Endothelial cell of umbilical vein (primary cell): ENCODE results near the gene EIF5AL1. TPM values are rescaled to one million over a fixed set of nuclear protein-coding genes. Genes with fewer than 3 reads are reported as not detected.

Experiments used
- BruUV-seq: library from RNA; stranded (reverse); fragments of 400-500 nt; replicated peaks from 2 replicates; lab custom pipeline; 2021; lab: Mats Ljungman, UMichigan
- CTCF ChIA-PET: fragments of 300-600, 350-600 bp; sonication (Branson Sonifier 250); formaldehyde crosslinking; loops from one replicate; lab custom pipeline; 2021; ENCODE audit warnings: antibody characterized with exemption, inconsistent platforms; lab: Charles Lee
- POLR2A ChIA-PET: fragments of 300-600, 350-600 bp; sonication (Branson Sonifier 250); formaldehyde crosslinking; loops from one replicate; lab custom pipeline; 2021; ENCODE audit warnings: antibody characterized with exemption, inconsistent platforms; lab: Charles Lee
- DNase-seq: peaks from one replicate; pipeline ENCODE4 v3.0.0-alpha.2; 2011; ENCODE audit warnings: low read depth, low spot score
- FAIRE-seq: peaks from 2 replicates; lab custom pipeline; 2011; peaks lifted over from hg19 to GRCh38; lab: Jason Lieb, UNC
- H2AFZ ChIP-seq: 2 replicates; pipeline ENCODE4 v1.6.0; 2012; ENCODE audit warnings: low read depth, low read length, control low read depth, inconsistent platforms
- H3K27ac ChIP-seq: 2 replicates; pipeline ENCODE4 v1.5.1; 2011; ENCODE audit warnings: low read depth, mild to moderate bottlenecking, control low read depth, low read length, moderate library complexity; ENCODE audit not compliant: insufficient read depth
- H3K27me3 ChIP-seq, 2 experiments: 2 replicates each; pipeline versions ENCODE4 v1.6.0 to v1.6.1; 2011; ENCODE audit warnings: low read length in 2 of 2, mixed read lengths in 1 of 2; ENCODE audit not compliant: control insufficient read depth in 2 of 2, insufficient read depth in 2 of 2
- H3K36me3 ChIP-seq, 2 experiments: 2 replicates in 1 of 2; 3 replicates in 1 of 2; pipeline ENCODE4 v1.5.1; 2011; ENCODE audit warnings: low read length in 2 of 2, mild to moderate bottlenecking in 1 of 2, moderate library complexity in 1 of 2; ENCODE audit not compliant: control insufficient read depth in 2 of 2, insufficient read depth in 2 of 2; ENCODE audit errors: extremely low read depth in 1 of 2
- H3K4me1 ChIP-seq: 3 replicates; pipeline ENCODE4 v1.5.1; 2011; ENCODE audit warnings: mild to moderate bottlenecking, low read length; ENCODE audit not compliant: control insufficient read depth, insufficient read depth; ENCODE audit errors: extremely low read depth
- H3K4me2 ChIP-seq: 2 replicates; pipeline ENCODE4 v1.6.1; 2011; ENCODE audit warnings: low read length, control low read depth, mixed read lengths; ENCODE audit not compliant: insufficient read depth
- H3K4me3 ChIP-seq, 3 experiments: fragments of 200-600 bp in 1 of 3; sonication (generic), shearing (Covaris generic) in 1 of 3; replicated peaks in 1 of 3; 2 replicates each; pipeline ENCODE4 v1.5.1; 2011 to 2016; ENCODE audit warnings: control low read depth in 3 of 3, low read length in 3 of 3, mild to moderate bottlenecking in 2 of 3, inconsistent platforms in 1 of 3, low read depth in 1 of 3, moderate library complexity in 1 of 3; ENCODE audit not compliant: insufficient read depth in 1 of 3
- H3K79me2 ChIP-seq: 2 replicates; pipeline ENCODE4 v1.6.0; 2012; ENCODE audit warnings: low read length, inconsistent platforms; ENCODE audit not compliant: control insufficient read depth, insufficient read depth
- H3K9ac ChIP-seq: replicated peaks from 2 replicates; pipeline ENCODE3; 2011; ENCODE audit warnings: low read length, control low read depth; ENCODE audit not compliant: insufficient read depth; ENCODE audit errors: extremely low read depth
- H3K9me1 ChIP-seq: replicated peaks from 3 replicates; pipeline ENCODE4 v1.6.0; 2011; ENCODE audit warnings: mild to moderate bottlenecking, low read length; ENCODE audit not compliant: control insufficient read depth, insufficient read depth; ENCODE audit errors: extremely low read depth
- H3K9me3 ChIP-seq: replicated peaks from 2 replicates; pipeline ENCODE4 v1.5.1; 2012; ENCODE audit warnings: low read length, inconsistent platforms; ENCODE audit not compliant: control insufficient read depth, insufficient read depth
- H4K20me1 ChIP-seq: replicated peaks from 2 replicates; pipeline ENCODE3; 2011; ENCODE audit warnings: mild to moderate bottlenecking, low read length; ENCODE audit not compliant: control insufficient read depth, insufficient read depth; ENCODE audit errors: extremely low read depth
- CTCF ChIP-seq, 2 donors: IDR thresholded peaks; 1 replicate in 1 of 2; 2 replicates in 1 of 2; pipeline ENCODE4 v1.5.1; 2011; ENCODE audit warnings: low read length in 2 of 2, mild to moderate bottlenecking in 2 of 2, moderate library complexity in 2 of 2, control low read depth in 1 of 2, inconsistent platforms in 1 of 2, low read depth in 1 of 2; ENCODE audit not compliant: insufficient read depth in 1 of 2; ENCODE audit errors: extremely low read depth in 1 of 2
- EZH2 ChIP-seq: IDR thresholded peaks from 2 replicates; pipeline ENCODE4 v1.6.1; 2012; ENCODE audit warnings: borderline replicate concordance, low read depth, mild to moderate bottlenecking, moderate library complexity, low read length, inconsistent platforms; ENCODE audit not compliant: severe bottlenecking
- FOS ChIP-seq: IDR thresholded peaks from 2 replicates; pipeline ENCODE4 v1.6.1; 2011; ENCODE audit warnings: mild to moderate bottlenecking, low read length, moderate library complexity, borderline replicate concordance; ENCODE audit not compliant: insufficient read depth
- GATA2 ChIP-seq: IDR thresholded peaks from 2 replicates; pipeline ENCODE4 v1.7.0; 2011; ENCODE audit warnings: low read depth, mild to moderate bottlenecking, moderate library complexity, mixed read lengths, low read length; ENCODE audit not compliant: insufficient read length, insufficient read depth
- JUN ChIP-seq: IDR thresholded peaks from 2 replicates; pipeline ENCODE4 v1.6.1; 2011; ENCODE audit warnings: borderline replicate concordance, low read depth; ENCODE audit not compliant: insufficient read length, insufficient read depth
- MAX ChIP-seq: IDR thresholded peaks from 2 replicates; pipeline ENCODE4 v1.6.1; 2011; ENCODE audit not compliant: insufficient read depth, insufficient read length
- MYC ChIP-seq: IDR thresholded peaks from one replicate; pipeline ENCODE4 v1.6.1; 2011; ENCODE audit warnings: mild to moderate bottlenecking, low read depth, low read length
- POLR2A ChIP-seq: IDR thresholded peaks from 2 replicates; pipeline ENCODE4 v1.6.1; 2012; ENCODE audit warnings: low read depth, mild to moderate bottlenecking, control low read depth, low read length
- POLR2AphosphoS5 ChIP-seq: IDR thresholded peaks from 2 replicates; pipeline ENCODE4 v1.6.1; 2012; ENCODE audit warnings: low read depth, mild to moderate bottlenecking, control low read depth, low read length, moderate library complexity; ENCODE audit not compliant: insufficient read depth
- dilution Hi-C: fragments of 300-500 bp; cut with MboI; formaldehyde crosslinking; loops from one replicate; pipeline ENCODE4 v1.15.0; 2019; ENCODE audit warnings: low sequenced_read_pairs; ENCODE audit not compliant: extremely low pct_ligation_motif_present
- intact Hi-C: fragments of 100-400 bp; cut with micrococcal nuclease; formaldehyde crosslinking; loops from one replicate; pipeline ENCODE4 v1.10.0; 2022
- polyA plus RNA-seq, 4 experiments: library from polyadenylated mRNA; depleted of rRNA in 3 of 4; stranded (reverse) in 3 of 4; unstranded in 1 of 4; fragments of >200 nt; gene quantifications; 2 replicates each; pipeline versions ENCODE4 v1.2.1 to v1.2.3, GENCODE V29; 2011 to 2012; ENCODE audit warnings: missing spikeins in 1 of 4
- total RNA-seq: library from RNA; stranded (reverse); gene quantifications from 2 replicates; pipeline ENCODE4 v1.2.3, GENCODE V29; 2021

The EIF5AL1 gene
- total and polyA plus RNA-seq, 2 donors (not counting 3 experiments of a cell fraction or from before 2014, with no cell fraction given): 0.29 to 1.0 TPM

- BruUV-seq: no TSS peak
- FAIRE-seq (no peak), DNase-seq (no peak)
- dilution Hi-C loops: no loop called here
- no peaks in the 10 kb centered on the region for H3K4me1 ChIP-seq
- no peak overlapping the region for H3K4me2 ChIP-seq
- H3K9me3 ChIP-seq: no peaks in the 10 kb centered on the region
- H3K9ac ChIP-seq: no peak overlapping the region
- no peak overlapping the region for H3K4me3 ChIP-seq
- intact Hi-C loops: no loop called here
- H2AFZ ChIP-seq: no peak overlapping the region
- no peak overlapping the region for H3K27ac ChIP-seq
- POLR2A ChIA-PET: interaction anchor here (0.6 kb wide), 1 partner anchor 54 kb away, joined by 3 read pairs; no protein-coding TSS in a partner anchor
- TF ChIP-seq POLR2A: no peak
- no peak for TF ChIP-seq MYC
- TF ChIP-seq JUN: no peak
- TF ChIP-seq FOS: no peak
- no peak for TF ChIP-seq POLR2AphosphoS5
- no peak for TF ChIP-seq CTCF (IDR thresholded peaks at IDR 0.05; ENCODE audit: extremely low read depth in 1 of 2, insufficient read depth in 1 of 2, low read depth in 1 of 2, low read length in 2 of 2)
- no peak for TF ChIP-seq GATA2
- no peak for TF ChIP-seq MAX
- TF ChIP-seq EZH2: no peak
- no peaks in the 10 kb centered on the region for H3K36me3 ChIP-seq
- H4K20me1 ChIP-seq: no peaks in the 10 kb centered on the region
- no peaks in the 10 kb centered on the region for H3K79me2 ChIP-seq
- CTCF ChIA-PET: interaction anchor here (10.8 kb wide), 1 partner anchor 120 kb away, joined by 252 read pairs; no protein-coding TSS in a partner anchor
- no peaks in the 10 kb centered on the region for H3K9me1 ChIP-seq
- peaks cover 3 to 14% of the 10 kb centered on the region in 2 experiments for H3K27me3 ChIP-seq
These were observed 18.5 kb upstream of the EIF5AL1 start for GRCh38 chr10:79493806-79494205.
